Erythroblast (primary cell): ENCODE measurements around the gene PFDN1.

ENCODE experiments used
- GATA1 ChIP-seq: IDR thresholded peaks from 2 replicates; pipeline ENCODE4 v1.6.1; 2011; ENCODE audit warnings: low read depth, mild to moderate bottlenecking, control low read depth, low read length, moderate library complexity
- POLR2A ChIP-seq: IDR thresholded peaks from 2 replicates; pipeline ENCODE4 v1.6.1; 2011; ENCODE audit warnings: mild to moderate bottlenecking, low read length

- no peak for TF ChIP-seq POLR2A
- TF ChIP-seq GATA1, result no peak
Measured at GRCh38 chr5:140322751-140323731, 20.1 kb upstream of the PFDN1 start.
